Mesendoderm (in vitro differentiated cells): ENCODE data around the gene TRIM68.

ENCODE experiments used
- DNase-seq: peaks from one replicate; pipeline ENCODE4 v3.0.0; 2013
- H2AK5ac ChIP-seq: 2 replicates; pipeline ENCODE4 v1.6.1; 2013; ENCODE audit warnings: low read length, inconsistent platforms
- H2BK120ac ChIP-seq: 2 replicates; pipeline ENCODE4 v1.6.1; 2013; ENCODE audit warnings: low read depth, mild to moderate bottlenecking, low read length, moderate library complexity, mixed read lengths
- H2BK15ac ChIP-seq: replicated peaks from 2 replicates; pipeline ENCODE4 v1.6.1; 2013; ENCODE audit warnings: low read depth, mild to moderate bottlenecking, moderate library complexity
- H2BK5ac ChIP-seq: 2 replicates; pipeline ENCODE4 v1.6.1; 2013; ENCODE audit warnings: low read length, inconsistent platforms
- H3K18ac ChIP-seq: 2 replicates; pipeline ENCODE4 v1.6.1; 2013; ENCODE audit warnings: mild to moderate bottlenecking, low read length, mixed read lengths
- H3K23ac ChIP-seq: one replicate; pipeline ENCODE4 v1.6.1; 2013; ENCODE audit warnings: low read length
- H3K27ac ChIP-seq: 2 replicates; pipeline ENCODE4 v1.5.1; 2013; ENCODE audit warnings: low read depth, mild to moderate bottlenecking, inconsistent platforms, low read length, moderate library complexity
- H3K27me3 ChIP-seq: 2 replicates; pipeline ENCODE4 v1.6.1; 2013; ENCODE audit warnings: low read length, control low read depth, mild to moderate bottlenecking, inconsistent platforms; ENCODE audit not compliant: insufficient read depth, poor library complexity
- H3K36me3 ChIP-seq: 2 replicates; pipeline ENCODE4 v1.6.1; 2013; ENCODE audit warnings: low read length, inconsistent platforms; ENCODE audit not compliant: control insufficient read depth, insufficient read depth
- H3K4ac ChIP-seq: one replicate; pipeline ENCODE4 v1.6.1; 2013; ENCODE audit warnings: low read depth, mild to moderate bottlenecking, low read length, moderate library complexity
- H3K4me1 ChIP-seq: 2 replicates; pipeline ENCODE4 v1.6.1; 2013; ENCODE audit warnings: low read depth, low read length, inconsistent platforms; ENCODE audit not compliant: control insufficient read depth
- H3K4me2 ChIP-seq: 2 replicates; pipeline ENCODE4 v1.6.1; 2013; ENCODE audit warnings: low read length
- H3K4me3 ChIP-seq: 2 replicates; pipeline ENCODE4 v1.5.1; 2013; ENCODE audit warnings: mild to moderate bottlenecking, low read length
- H3K56ac ChIP-seq: one replicate; pipeline ENCODE4 v1.6.1; 2013; ENCODE audit warnings: low read length
- H3K79me1 ChIP-seq: 2 replicates; pipeline ENCODE4 v1.6.1; 2013; ENCODE audit warnings: low read length, inconsistent platforms
- H3K79me2 ChIP-seq: 2 replicates; pipeline ENCODE4 v1.6.1; 2013; ENCODE audit warnings: mild to moderate bottlenecking, low read length; ENCODE audit not compliant: control insufficient read depth, insufficient read depth
- H3K9ac ChIP-seq: 2 replicates; pipeline ENCODE4 v1.6.1; 2013; ENCODE audit warnings: low read length, inconsistent platforms
- H4K5ac ChIP-seq: one replicate; pipeline ENCODE4 v1.6.1; 2013; ENCODE audit warnings: low read length
- H4K8ac ChIP-seq: one replicate; pipeline ENCODE4 v1.6.1; 2013; ENCODE audit warnings: low read depth, mild to moderate bottlenecking, control low read depth, low read length, moderate library complexity
- WGBS: extraction: QIAGEN DNeasy Blood & Tissue Kit; methylation state at CpG from one replicate; pipeline ENCODE4 v1.1.7; 2013; ENCODE audit warnings: low lambda C conversion rate, missing lambda C conversion rate; ENCODE audit not compliant: insufficient coverage; ENCODE audit errors: extremely low coverage; 5-methylcytosine and 5-hydroxymethylcytosine counted together

The TRIM68 gene

GRCh38 chr11:4551346-4551979 is 56.6 kb downstream of the TRIM68 start:
- Histone ChIP-seq H3K4me3 (no peak overlapping the region), H3K79me2 (no peaks in the 10 kb centered on the region), H3K4ac (no peak overlapping the region), H3K79me1 (no peaks in the 10 kb centered on the region), H2BK15ac (no peak overlapping the region), H3K36me3 (no peaks in the 10 kb centered on the region), H3K56ac (no peak overlapping the region), H2AK5ac (no peak overlapping the region), H3K23ac (no peak overlapping the region), H3K9ac (no peak overlapping the region), H3K18ac (no peak overlapping the region), H2BK120ac (no peak overlapping the region), H4K5ac (no peak overlapping the region), H4K8ac (no peak overlapping the region), H3K27me3 (no peaks in the 10 kb centered on the region), H3K27ac (no peak overlapping the region), H2BK5ac (no peak overlapping the region), H3K4me2 (no peak overlapping the region), H3K4me1 (no peaks in the 10 kb centered on the region)
- peak; percentile 45 for DNase-seq
- WGBS: no CpG with 5 or more reads among the region's 8 CpGs
